Measurements from ENCODE around the gene PPEF1.

DNA sequence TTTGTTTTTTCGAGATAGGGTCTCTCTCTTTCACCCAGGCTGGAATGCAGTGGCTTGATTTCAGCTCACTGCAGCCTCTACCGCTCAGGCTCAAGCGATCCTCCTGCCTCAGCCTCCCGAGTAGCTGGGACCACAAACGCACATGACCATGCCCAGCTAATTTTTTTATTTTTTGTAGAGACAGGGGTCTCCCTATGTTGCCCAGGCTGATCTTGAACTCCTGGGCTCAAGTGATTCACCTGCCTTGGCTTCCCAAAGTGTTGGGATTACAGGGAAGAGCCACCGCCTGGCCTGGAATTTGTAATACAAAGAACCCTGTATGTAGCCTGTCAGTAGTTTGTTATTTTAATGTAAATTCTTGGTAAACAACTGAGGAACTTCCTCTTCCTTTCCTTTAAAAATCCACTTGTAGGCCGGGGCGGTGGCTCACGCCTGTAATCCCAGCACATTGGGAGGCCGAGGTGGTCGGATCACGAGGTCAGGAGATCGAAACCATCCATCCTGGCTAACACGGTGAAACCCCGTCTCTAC is 157.0 kb downstream of the PPEF1 start:
- TF ChIP-seq, protein P1, sequence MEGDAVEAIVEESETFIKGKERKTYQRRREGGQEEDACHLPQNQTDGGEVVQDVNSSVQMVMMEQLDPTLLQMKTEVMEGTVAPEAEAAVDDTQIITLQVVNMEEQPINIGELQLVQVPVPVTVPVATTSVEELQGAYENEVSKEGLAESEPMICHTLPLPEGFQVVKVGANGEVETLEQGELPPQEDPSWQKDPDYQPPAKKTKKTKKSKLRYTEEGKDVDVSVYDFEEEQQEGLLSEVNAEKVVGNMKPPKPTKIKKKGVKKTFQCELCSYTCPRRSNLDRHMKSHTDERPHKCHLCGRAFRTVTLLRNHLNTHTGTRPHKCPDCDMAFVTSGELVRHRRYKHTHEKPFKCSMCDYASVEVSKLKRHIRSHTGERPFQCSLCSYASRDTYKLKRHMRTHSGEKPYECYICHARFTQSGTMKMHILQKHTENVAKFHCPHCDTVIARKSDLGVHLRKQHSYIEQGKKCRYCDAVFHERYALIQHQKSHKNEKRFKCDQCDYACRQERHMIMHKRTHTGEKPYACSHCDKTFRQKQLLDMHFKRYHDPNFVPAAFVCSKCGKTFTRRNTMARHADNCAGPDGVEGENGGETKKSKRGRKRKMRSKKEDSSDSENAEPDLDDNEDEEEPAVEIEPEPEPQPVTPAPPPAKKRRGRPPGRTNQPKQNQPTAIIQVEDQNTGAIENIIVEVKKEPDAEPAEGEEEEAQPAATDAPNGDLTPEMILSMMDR (IDR thresholded peaks at IDR 0.05; ENCODE audit: insufficient read depth, low read length, poor library complexity, severe bottlenecking): no peak
- TF ChIP-seq EZH2phosphoT487 (conservative IDR thresholded peaks at IDR 0.05; ENCODE audit: low read length): no peak

All from SU-DHL-6 (cell line).